H9 (cell line): ENCODE data around the gene RBMS3. TPM values are rescaled to one million over a fixed set of nuclear protein-coding genes. Genes with fewer than 3 reads are reported as not detected.

Source experiments
- DNase-seq: peaks from one replicate; pipeline ENCODE4 v3.0.0-alpha.2; 2017
- H2AFZ ChIP-seq: one replicate; pipeline ENCODE4 v1.6.1; 2013; ENCODE audit warnings: mild to moderate bottlenecking, low read length, control low read depth, moderate library complexity
- H2AK5ac ChIP-seq: 2 replicates; pipeline ENCODE4 v1.6.1; 2013; ENCODE audit warnings: low read length, control low read depth, mixed read lengths; ENCODE audit not compliant: insufficient read length
- H2BK120ac ChIP-seq: one replicate; pipeline ENCODE4 v1.6.1; 2013; ENCODE audit warnings: low read depth, mild to moderate bottlenecking, low read length, control low read depth, inconsistent platforms; ENCODE audit not compliant: poor library complexity, severe bottlenecking
- H2BK12ac ChIP-seq: 2 replicates; pipeline ENCODE4 v1.6.1; 2013; ENCODE audit warnings: low read length, control low read depth, mixed read lengths, low read depth; ENCODE audit not compliant: insufficient read length
- H2BK15ac ChIP-seq: 2 replicates; pipeline ENCODE4 v1.6.1; 2013; ENCODE audit warnings: low read depth, low read length, control low read depth
- H2BK20ac ChIP-seq: one replicate; pipeline ENCODE4 v1.6.1; 2013; ENCODE audit warnings: low read depth, mild to moderate bottlenecking, low read length, control low read depth, inconsistent platforms; ENCODE audit not compliant: poor library complexity, severe bottlenecking
- H2BK5ac ChIP-seq: 2 replicates; pipeline ENCODE4 v1.6.1; 2013; ENCODE audit warnings: low read length, control low read depth, mixed read lengths; ENCODE audit not compliant: insufficient read length
- H3K14ac ChIP-seq: 2 replicates; pipeline ENCODE4 v1.6.1; 2013; ENCODE audit warnings: low read length, control low read depth; ENCODE audit not compliant: insufficient read depth
- H3K18ac ChIP-seq: 2 replicates; pipeline ENCODE4 v1.6.1; 2013; ENCODE audit warnings: low read depth, mild to moderate bottlenecking, mixed read lengths, low read length, control low read depth; ENCODE audit not compliant: insufficient read length
- H3K23ac ChIP-seq: 2 replicates; pipeline ENCODE4 v1.6.1; 2013; ENCODE audit warnings: low read length, control low read depth, mixed read lengths, low read depth; ENCODE audit not compliant: insufficient read length
- H3K23me2 ChIP-seq: 2 replicates; pipeline ENCODE4 v1.6.1; 2013; ENCODE audit warnings: low read depth, mild to moderate bottlenecking, mixed read lengths, low read length, control low read depth; ENCODE audit not compliant: insufficient read length, poor library complexity, severe bottlenecking
- H3K27ac ChIP-seq: 2 replicates; pipeline ENCODE4 v1.5.1; 2013; ENCODE audit warnings: low read length, control low read depth, mixed read lengths, low read depth; ENCODE audit not compliant: insufficient read length
- H3K27me3 ChIP-seq: 2 replicates; pipeline ENCODE4 v1.6.1; 2013; ENCODE audit warnings: low read length, control low read depth, inconsistent platforms; ENCODE audit not compliant: insufficient read depth
- H3K4ac ChIP-seq: 2 replicates; pipeline ENCODE4 v1.6.1; 2013; ENCODE audit warnings: low read depth, mild to moderate bottlenecking, control low read depth, inconsistent platforms, low read length, moderate library complexity
- H3K4me1 ChIP-seq: 2 replicates; pipeline ENCODE4 v1.6.1; 2013; ENCODE audit warnings: low read length, control low read depth, inconsistent platforms; ENCODE audit not compliant: insufficient read depth
- H3K4me2 ChIP-seq: 2 replicates; pipeline ENCODE4 v1.6.1; 2013; ENCODE audit warnings: low read length, control low read depth, mixed read lengths; ENCODE audit not compliant: insufficient read length, insufficient read depth
- H3K56ac ChIP-seq: 2 replicates; pipeline ENCODE4 v1.6.1; 2013; ENCODE audit warnings: low read depth, mild to moderate bottlenecking, mixed read lengths, low read length, control low read depth; ENCODE audit not compliant: insufficient read length
- H3K79me1 ChIP-seq: 2 replicates; pipeline ENCODE4 v1.6.1; 2013; ENCODE audit warnings: low read depth, mild to moderate bottlenecking, moderate library complexity, low read length, control low read depth, inconsistent platforms; ENCODE audit not compliant: insufficient read depth, poor library complexity, severe bottlenecking
- H3K79me2 ChIP-seq: 2 replicates; pipeline ENCODE4 v1.6.1; 2013; ENCODE audit warnings: low read length, control low read depth, inconsistent platforms; ENCODE audit not compliant: insufficient read depth
- H3K9ac ChIP-seq: 2 replicates; pipeline ENCODE4 v1.6.1; 2013; ENCODE audit warnings: low read length, control low read depth, mixed read lengths; ENCODE audit not compliant: insufficient read length; ENCODE audit errors: extremely low read depth
- H3K9me3 ChIP-seq: one replicate; pipeline ENCODE4 v1.6.1; 2013; ENCODE audit warnings: low read depth, low read length, inconsistent platforms; ENCODE audit not compliant: control insufficient read depth
- H3T11ph ChIP-seq: one replicate; pipeline ENCODE4 v1.6.1; 2013; ENCODE audit warnings: mild to moderate bottlenecking, low read length, control low read depth, inconsistent platforms
- H4K20me1 ChIP-seq: one replicate; pipeline ENCODE4 v1.6.1; 2013; ENCODE audit not compliant: control insufficient read depth, insufficient read length, insufficient read depth
- H4K5ac ChIP-seq: 2 replicates; pipeline ENCODE4 v1.6.1; 2013; ENCODE audit warnings: low read depth, mild to moderate bottlenecking, mixed read lengths, low read length, control low read depth; ENCODE audit not compliant: insufficient read length
- H4K8ac ChIP-seq: replicated peaks from 2 replicates; pipeline ENCODE4 v1.6.1; 2013; ENCODE audit warnings: low read length, control low read depth, mixed read lengths, low read depth; ENCODE audit not compliant: insufficient read length
- H4K91ac ChIP-seq: 2 replicates; pipeline ENCODE4 v1.6.1; 2013; ENCODE audit warnings: low read depth, mild to moderate bottlenecking, moderate library complexity, mixed read lengths, low read length, control low read depth; ENCODE audit not compliant: insufficient read length
- H3K27ac Mint-ChIP-seq, 3 experiments: 2 replicates in 2 of 3; 3 replicates in 1 of 3; pipeline ENCODE4 v1.8.0; 2020 to 2021; ENCODE audit warnings: mixed read lengths in 3 of 3, mild to moderate bottlenecking in 1 of 3, moderate library complexity in 1 of 3
- H3K27me3 Mint-ChIP-seq: 2 replicates; pipeline ENCODE4 v1.8.0; 2021; ENCODE audit warnings: low read depth, mild to moderate bottlenecking, moderate library complexity, mixed read lengths
- H3K36me3 Mint-ChIP-seq, 3 experiments: 2 replicates in 2 of 3; 3 replicates in 1 of 3; pipeline ENCODE4 v1.8.0; 2020 to 2021; ENCODE audit warnings: low read depth in 3 of 3, mixed read lengths in 3 of 3; ENCODE audit not compliant: insufficient read depth in 1 of 3
- H3K4me1 Mint-ChIP-seq, 2 experiments: 2 replicates each; pipeline ENCODE4 v1.8.0; 2020; ENCODE audit warnings: mixed read lengths in 2 of 2
- H3K4me3 Mint-ChIP-seq, 2 experiments: 2 replicates in 1 of 2; 3 replicates in 1 of 2; pipeline ENCODE4 v1.8.0; 2020 to 2021; ENCODE audit warnings: mild to moderate bottlenecking in 2 of 2, mixed read lengths in 2 of 2, moderate library complexity in 1 of 2
- H3K9me3 Mint-ChIP-seq, 2 experiments: 2 replicates in 1 of 2; 3 replicates in 1 of 2; pipeline ENCODE4 v1.8.0; 2020; ENCODE audit warnings: mild to moderate bottlenecking in 2 of 2, mixed read lengths in 2 of 2, moderate library complexity in 1 of 2
- WGBS: extraction: QIAGEN DNeasy Blood & Tissue Kit; methylation state at CpG from one replicate; pipeline ENCODE4 v1.1.7; 2013; ENCODE audit warnings: missing lambda C conversion rate, low lambda C conversion rate, mixed read lengths; ENCODE audit not compliant: insufficient read length; ENCODE audit errors: extremely low coverage; 5-methylcytosine and 5-hydroxymethylcytosine counted together
- total RNA-seq: library from RNA; stranded (reverse); gene quantifications from 2 replicates; pipeline ENCODE4 v1.2.1, GENCODE V29; 2021
- TF ChIP-seq, protein P1 (sequence below): fragments of 200-600 bp; sonication (generic); conservative IDR thresholded peaks from 3 replicates; pipeline ENCODE4 v1.8.0; 2021; ENCODE audit warnings: antibody characterized with exemption, mild to moderate bottlenecking

RBMS3 gene
- total RNA-seq, 1 experiment from 2014 or later = 8.1 TPM

DNA sequence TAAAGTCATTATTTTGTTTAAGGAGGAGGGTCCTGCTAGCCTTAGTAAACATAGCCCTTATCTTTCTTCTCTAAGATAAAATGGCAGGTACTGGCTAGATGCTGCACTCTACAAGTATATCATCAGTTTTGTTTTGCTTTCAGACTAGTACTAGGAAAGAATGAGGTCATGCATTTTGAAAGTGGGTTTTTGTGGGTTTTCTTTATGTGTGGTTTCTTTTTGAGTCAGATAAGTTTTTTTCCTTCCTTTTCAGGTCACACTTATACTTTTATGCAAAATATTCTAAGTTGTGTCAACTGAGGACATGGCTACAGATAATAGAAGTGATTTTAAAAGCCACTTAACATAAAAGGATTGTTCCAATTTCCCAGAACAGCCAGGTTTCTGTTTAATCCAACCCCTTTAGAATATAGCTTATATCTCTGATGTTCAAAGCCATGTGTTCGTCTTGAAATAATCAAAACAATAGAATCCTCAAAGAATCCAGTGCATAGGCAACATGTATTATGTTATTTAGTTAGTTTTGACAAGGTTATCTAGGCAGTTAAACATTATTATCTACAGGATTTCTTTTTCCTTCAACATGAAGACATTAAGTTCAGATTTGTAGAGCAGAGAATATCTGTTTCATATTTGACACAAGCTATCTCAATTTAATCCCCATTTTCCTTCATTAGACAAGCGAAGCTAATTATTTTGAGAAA is 406.2 kb downstream of the RBMS3 start:
- Histone ChIP-seq H2BK15ac (no peak overlapping the region), H3K56ac (no peak overlapping the region), H3K9me3 (no peaks in the 10 kb centered on the region), H2BK12ac (no peak overlapping the region), H2BK20ac (no peak overlapping the region), H3K27ac (no peak overlapping the region), H4K91ac (no peak overlapping the region), H2AFZ (no peak overlapping the region), H3K4me1 (no peaks in the 10 kb centered on the region; the same call in 1 of the 2 replicates), H3K23ac (no peak overlapping the region), H4K20me1 (no peaks in the 10 kb centered on the region), H3K9ac (no peak overlapping the region), H2AK5ac (no peak overlapping the region), H3K4ac (no peak overlapping the region), H3K27me3 (no peaks in the 10 kb centered on the region), H3K23me2 (no peaks in the 10 kb centered on the region), H3K14ac (no peak overlapping the region), H3K79me1 (no peaks in the 10 kb centered on the region), H2BK5ac (no peak overlapping the region), H3K79me2 (no peaks in the 10 kb centered on the region), H2BK120ac (no peak overlapping the region), H3K18ac (no peak overlapping the region), H4K5ac (no peak overlapping the region), H3K4me2 (no peak overlapping the region), H3T11ph (no peak overlapping the region), H4K8ac (no peak overlapping the region)
- Mint-ChIP-seq H3K4me1 (no peaks in the 10 kb centered on the region; a peak in 1 of 4 replicates), H3K9me3 (0 out of 5 replicates have a peak, but pooled peaks cover 0 to 2% of the 10 kb centered on the region in 2 experiments), H3K27me3 (no peaks in the 10 kb centered on the region), H3K36me3 (peaks cover 0 to 2% (median 0%) of the 10 kb centered on the region in 3 experiments; a peak in 3 of 7 replicates), H3K27ac (no peak overlapping the region), H3K4me3 (no peak overlapping the region)
- TF ChIP-seq, protein P1, sequence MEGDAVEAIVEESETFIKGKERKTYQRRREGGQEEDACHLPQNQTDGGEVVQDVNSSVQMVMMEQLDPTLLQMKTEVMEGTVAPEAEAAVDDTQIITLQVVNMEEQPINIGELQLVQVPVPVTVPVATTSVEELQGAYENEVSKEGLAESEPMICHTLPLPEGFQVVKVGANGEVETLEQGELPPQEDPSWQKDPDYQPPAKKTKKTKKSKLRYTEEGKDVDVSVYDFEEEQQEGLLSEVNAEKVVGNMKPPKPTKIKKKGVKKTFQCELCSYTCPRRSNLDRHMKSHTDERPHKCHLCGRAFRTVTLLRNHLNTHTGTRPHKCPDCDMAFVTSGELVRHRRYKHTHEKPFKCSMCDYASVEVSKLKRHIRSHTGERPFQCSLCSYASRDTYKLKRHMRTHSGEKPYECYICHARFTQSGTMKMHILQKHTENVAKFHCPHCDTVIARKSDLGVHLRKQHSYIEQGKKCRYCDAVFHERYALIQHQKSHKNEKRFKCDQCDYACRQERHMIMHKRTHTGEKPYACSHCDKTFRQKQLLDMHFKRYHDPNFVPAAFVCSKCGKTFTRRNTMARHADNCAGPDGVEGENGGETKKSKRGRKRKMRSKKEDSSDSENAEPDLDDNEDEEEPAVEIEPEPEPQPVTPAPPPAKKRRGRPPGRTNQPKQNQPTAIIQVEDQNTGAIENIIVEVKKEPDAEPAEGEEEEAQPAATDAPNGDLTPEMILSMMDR = no peak
- no peak for DNase-seq
- WGBS = no CpG with 5 or more reads among the region's 2 CpGs
